Mammary epithelial cell (primary cell): ENCODE results near the gene SYNDIG1.

ENCODE experiments used
- CTCF ChIP-seq, 2 donors: IDR thresholded peaks in 1 of 2; conservative IDR thresholded peaks in 1 of 2; 2 replicates each; pipeline ENCODE4 v1.5.1; 2011 to 2012; ENCODE audit warnings: inconsistent platforms in 2 of 2, low read length in 2 of 2, mild to moderate bottlenecking in 2 of 2, control low read depth in 1 of 2, low read depth in 1 of 2; ENCODE audit not compliant: insufficient read depth in 1 of 2; ENCODE audit errors: extremely low read depth in 1 of 2
- EZH2 ChIP-seq: IDR thresholded peaks from 2 replicates; pipeline ENCODE4 v1.6.1; 2012; ENCODE audit warnings: low read length, inconsistent platforms, borderline replicate concordance

- TF ChIP-seq CTCF (conservative IDR thresholded peaks at IDR 0.05 in 1 of 2, IDR thresholded peaks at IDR 0.05 in 1 of 2; ENCODE audit: extremely low read depth in 1 of 2, insufficient read depth in 1 of 2, low read depth in 1 of 2, low read length in 2 of 2) (no peak), EZH2 (no peak)
These were observed 174.6 kb downstream of the SYNDIG1 start for GRCh38 chr20:24643731-24644626.
